Chondrocyte (in vitro differentiated cells): ENCODE data around the gene DGCR6. TPM values are rescaled to one million over a fixed set of nuclear protein-coding genes. Genes with fewer than 3 reads are reported as not detected.
"Not testable (repeated sequence)": the region's sequence is repeated elsewhere in the genome, so short reads cannot be mapped to it uniquely, and the experiment has no call there.

Experiments
- DNase-seq: peaks from one replicate; pipeline ENCODE4 v3.0.0; 2021; ENCODE audit warnings: mixed read lengths, low spot score
- H3K27ac Mint-ChIP-seq: one replicate; pipeline ENCODE4 v1.8.0; 2021; ENCODE audit warnings: mild to moderate bottlenecking, moderate library complexity, mixed read lengths; ENCODE audit not compliant: unreplicated experiment
- H3K27me3 Mint-ChIP-seq: 2 replicates; pipeline ENCODE4 v1.8.0; 2021; ENCODE audit warnings: low read depth, mixed read lengths
- H3K36me3 Mint-ChIP-seq: 2 replicates; pipeline ENCODE4 v1.8.0; 2021; ENCODE audit warnings: low read depth, mixed read lengths
- H3K4me1 Mint-ChIP-seq: 2 replicates; pipeline ENCODE4 v1.8.0; 2021; ENCODE audit warnings: low read depth, mild to moderate bottlenecking, mixed read lengths
- H3K4me3 Mint-ChIP-seq: one replicate; pipeline ENCODE4 v1.8.0; 2021; ENCODE audit warnings: mild to moderate bottlenecking, moderate library complexity, mixed read lengths; ENCODE audit not compliant: unreplicated experiment
- H3K9me3 Mint-ChIP-seq: 2 replicates; pipeline ENCODE4 v1.8.0; 2021; ENCODE audit warnings: low read depth, mixed read lengths
- long read RNA-seq: library from polyadenylated mRNA; stranded (forward); transcript quantifications from one replicate; pipeline ENCODE4 v2.0.0, GENCODE V29; 2021
- total RNA-seq: library from RNA; stranded (reverse); gene quantifications from 3 replicates; pipeline ENCODE4 v1.2.1, GENCODE V29; 2021
- TF ChIP-seq, protein P1 (sequence below): fragments of 200-600 bp; sonication (generic); IDR thresholded peaks from 2 replicates; pipeline ENCODE4 v1.5.0; 2021; ENCODE audit warnings: antibody characterized with exemption, mild to moderate bottlenecking, moderate library complexity

DGCR6 gene
- 5.1 to 7.1 TPM (median 5.4 TPM) in 3 replicates for total RNA-seq
- long read RNA-seq, partial matches to known transcripts = 1 of 7 reads
- long read RNA-seq, other reads (novel, unspliced or antisense) = 3 of 7 reads

DNA sequence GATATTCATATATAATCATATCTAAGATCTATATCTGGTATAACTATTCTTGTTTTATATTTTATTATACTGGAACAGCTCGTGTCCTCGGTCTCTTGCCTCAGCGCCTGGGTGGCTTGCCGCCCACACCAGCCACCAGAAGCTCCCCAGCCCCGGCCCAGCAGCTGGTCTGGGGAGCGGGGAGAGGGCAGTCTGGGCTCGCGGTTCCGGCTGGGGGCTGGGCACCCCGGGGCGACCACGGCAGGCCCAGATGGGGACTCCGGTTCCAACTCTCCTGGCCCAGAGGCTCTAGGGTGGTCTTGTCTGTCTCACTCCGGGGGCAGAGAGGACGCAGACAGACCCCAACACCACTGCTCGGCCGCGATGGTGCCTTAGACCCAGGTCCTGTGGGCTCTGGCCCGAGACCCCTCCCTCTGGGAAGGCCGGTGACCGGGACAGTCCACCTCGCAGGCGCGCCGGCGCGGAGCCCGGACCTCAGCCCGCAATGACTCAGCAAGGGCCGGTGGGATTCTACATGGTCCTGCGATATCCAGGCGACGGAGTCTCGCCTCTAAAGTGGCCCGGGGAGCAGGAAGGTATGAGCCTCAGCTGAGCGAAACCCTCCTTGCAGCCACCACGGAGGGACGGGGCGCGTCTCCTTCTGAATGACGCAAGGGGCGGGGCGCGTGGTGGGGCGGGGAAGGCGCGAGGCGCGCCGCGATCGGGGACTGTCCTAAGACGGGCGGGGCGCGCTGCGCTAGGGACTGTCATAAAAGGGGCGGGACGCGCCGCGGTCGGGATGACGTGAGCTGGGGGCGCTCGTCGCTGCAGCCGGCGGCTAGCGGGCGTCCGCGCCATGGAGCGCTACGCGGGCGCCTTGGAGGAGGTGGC lies at the start of gene DGCR6:
TSS of gene DGCR6 (plus strand) at position 781 of the 870 bp plus-strand sequence. CDS start at position 836, 55 bp downstream.
- Mint-ChIP-seq H3K27me3 (no peaks in the 10 kb centered on the region), H3K4me1 (no peaks in the 10 kb centered on the region), H3K9me3 (no peaks in the 10 kb centered on the region), H3K27ac (no peak within 1 kb of the TSS), H3K4me3 (no peak within 1 kb of the TSS), H3K36me3 (no peaks in the 10 kb centered on the region)
- TF ChIP-seq, protein P1, sequence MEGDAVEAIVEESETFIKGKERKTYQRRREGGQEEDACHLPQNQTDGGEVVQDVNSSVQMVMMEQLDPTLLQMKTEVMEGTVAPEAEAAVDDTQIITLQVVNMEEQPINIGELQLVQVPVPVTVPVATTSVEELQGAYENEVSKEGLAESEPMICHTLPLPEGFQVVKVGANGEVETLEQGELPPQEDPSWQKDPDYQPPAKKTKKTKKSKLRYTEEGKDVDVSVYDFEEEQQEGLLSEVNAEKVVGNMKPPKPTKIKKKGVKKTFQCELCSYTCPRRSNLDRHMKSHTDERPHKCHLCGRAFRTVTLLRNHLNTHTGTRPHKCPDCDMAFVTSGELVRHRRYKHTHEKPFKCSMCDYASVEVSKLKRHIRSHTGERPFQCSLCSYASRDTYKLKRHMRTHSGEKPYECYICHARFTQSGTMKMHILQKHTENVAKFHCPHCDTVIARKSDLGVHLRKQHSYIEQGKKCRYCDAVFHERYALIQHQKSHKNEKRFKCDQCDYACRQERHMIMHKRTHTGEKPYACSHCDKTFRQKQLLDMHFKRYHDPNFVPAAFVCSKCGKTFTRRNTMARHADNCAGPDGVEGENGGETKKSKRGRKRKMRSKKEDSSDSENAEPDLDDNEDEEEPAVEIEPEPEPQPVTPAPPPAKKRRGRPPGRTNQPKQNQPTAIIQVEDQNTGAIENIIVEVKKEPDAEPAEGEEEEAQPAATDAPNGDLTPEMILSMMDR = no peak
- no peak for DNase-seq

DNA sequence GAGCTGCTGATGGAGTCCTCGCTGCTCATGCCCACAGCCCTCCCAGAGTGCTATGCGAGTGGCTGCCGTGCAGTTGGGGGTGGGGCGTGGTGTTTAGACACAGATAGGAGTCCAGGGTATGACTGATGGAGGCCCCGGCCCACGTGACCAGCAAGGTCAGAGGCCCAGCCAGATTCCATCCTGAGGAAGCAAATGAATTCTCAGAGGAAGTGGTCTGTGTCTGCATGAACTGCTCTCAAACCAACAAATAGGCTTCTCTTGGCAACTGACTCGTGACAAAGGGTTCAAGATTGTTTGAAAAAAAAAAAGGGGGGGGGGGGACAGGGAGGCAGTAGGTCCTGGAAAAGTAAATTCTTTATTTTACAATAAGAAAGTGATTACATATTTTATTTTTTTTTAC lies 46.8 kb upstream of the DGCR6 start:
- H3K27me3 Mint-ChIP-seq, H3K36me3 Mint-ChIP-seq, H3K4me3 Mint-ChIP-seq, H3K27ac Mint-ChIP-seq, H3K4me1 Mint-ChIP-seq, DNase-seq, H3K9me3 Mint-ChIP-seq: not testable (repeated sequence)

DNA sequence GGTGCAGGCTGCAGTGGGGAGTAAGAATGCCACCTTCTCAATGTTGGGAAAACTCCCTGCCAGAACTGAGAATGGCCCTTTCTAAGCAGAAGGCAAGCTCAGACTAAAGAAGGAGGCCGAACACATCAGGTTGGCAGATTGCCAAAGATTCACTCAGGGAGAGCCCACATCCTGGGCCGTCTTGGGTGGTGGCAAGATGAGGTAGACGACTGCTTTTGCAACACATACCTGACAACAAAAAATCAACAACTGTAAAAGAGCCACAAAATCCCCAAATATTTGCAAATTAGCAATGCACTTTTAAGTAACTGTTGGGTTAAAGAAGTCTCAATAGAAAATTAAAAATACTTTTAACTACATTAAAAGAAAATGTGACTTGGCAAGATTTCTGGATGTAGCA lies 24.9 kb upstream of the DGCR6 start:
- H3K9me3 Mint-ChIP-seq, H3K36me3 Mint-ChIP-seq, H3K4me1 Mint-ChIP-seq, DNase-seq, H3K27ac Mint-ChIP-seq, H3K27me3 Mint-ChIP-seq, H3K4me3 Mint-ChIP-seq: not testable (repeated sequence)

DNA sequence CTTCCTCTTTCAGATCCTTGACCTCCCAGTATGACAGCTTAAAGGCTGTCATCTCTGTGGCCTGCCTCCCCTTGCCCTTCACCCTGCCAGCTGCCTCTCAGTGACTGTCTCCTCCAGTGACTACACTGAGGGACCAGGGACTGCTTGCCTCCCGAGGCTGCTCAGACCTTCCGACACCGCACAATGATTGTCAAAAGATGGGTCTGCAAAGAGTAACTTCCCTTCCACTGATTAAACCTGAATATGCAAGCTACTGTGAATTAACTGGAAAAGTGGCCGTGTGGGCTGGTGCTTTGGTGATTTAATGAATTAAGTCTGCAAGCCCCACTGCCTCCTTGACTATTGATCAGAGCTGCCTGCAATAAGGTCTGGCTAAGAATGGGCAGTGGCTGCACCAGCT lies 21.7 kb upstream of the DGCR6 start:
- not testable (repeated sequence) for H3K36me3 Mint-ChIP-seq, DNase-seq, H3K27me3 Mint-ChIP-seq, H3K27ac Mint-ChIP-seq, H3K4me3 Mint-ChIP-seq, H3K9me3 Mint-ChIP-seq, H3K4me1 Mint-ChIP-seq

DNA sequence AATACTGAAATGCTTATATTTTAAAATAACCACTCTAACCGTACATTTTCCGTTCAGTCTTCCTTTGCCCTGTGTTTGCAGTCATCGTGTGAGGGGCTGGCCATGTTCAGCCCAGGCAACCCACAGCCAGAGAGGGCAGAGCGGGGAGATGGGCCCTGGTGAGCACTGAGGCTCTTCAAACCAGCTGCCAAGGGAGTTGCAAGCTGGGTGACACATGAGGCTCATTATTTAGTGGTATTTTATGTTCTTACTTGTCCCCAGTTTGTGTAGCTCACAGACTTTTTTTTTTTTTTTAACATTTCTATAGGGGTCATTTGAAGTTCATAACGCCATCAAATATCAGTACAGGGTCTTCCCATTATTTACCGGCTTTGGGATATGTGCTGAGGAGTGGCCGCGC lies 18.0 kb upstream of the DGCR6 start:
- Mint-ChIP-seq H3K4me1 (no peaks in the 10 kb centered on the region), H3K4me3 (no peak overlapping the region), H3K36me3 (no peaks in the 10 kb centered on the region), H3K27me3 (no peaks in the 10 kb centered on the region), H3K9me3 (no peaks in the 10 kb centered on the region), H3K27ac (no peak overlapping the region)
- TF ChIP-seq, protein P1 = no peak
- no peak for DNase-seq

DNA sequence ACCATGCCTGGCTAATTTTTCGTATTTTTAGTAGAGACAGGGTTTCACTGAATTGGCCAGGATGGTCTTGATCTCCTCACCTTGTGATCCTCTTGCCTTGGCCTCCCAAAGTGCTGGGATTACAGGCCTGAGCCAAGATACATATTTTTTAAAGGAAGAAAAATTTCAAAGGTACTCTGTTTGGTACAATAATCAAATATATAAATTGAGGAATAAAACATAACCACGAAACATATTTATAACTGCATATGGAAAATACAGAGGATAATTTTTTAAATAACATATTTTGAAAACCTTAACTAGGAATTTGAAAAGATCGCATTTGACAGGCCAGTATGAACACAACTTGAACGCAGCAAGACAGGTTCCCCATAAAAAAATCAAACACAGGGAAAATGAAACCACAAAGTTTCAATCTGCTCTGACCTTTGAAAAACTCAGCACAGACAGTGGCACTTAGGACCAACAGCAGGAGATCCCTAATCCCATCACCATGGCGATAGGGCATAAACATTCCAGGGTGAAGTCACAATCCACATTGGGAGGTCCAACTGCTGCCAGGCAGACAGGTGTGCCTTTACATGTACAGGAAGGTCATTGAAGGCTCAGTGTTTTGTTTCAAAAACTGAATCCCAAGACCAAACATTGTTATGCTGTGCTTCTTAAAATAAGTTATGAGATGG lies 15.5 kb upstream of the DGCR6 start:
- not testable (repeated sequence) for H3K36me3 Mint-ChIP-seq, H3K27me3 Mint-ChIP-seq, DNase-seq, H3K4me1 Mint-ChIP-seq, H3K9me3 Mint-ChIP-seq, H3K27ac Mint-ChIP-seq, H3K4me3 Mint-ChIP-seq

DNA sequence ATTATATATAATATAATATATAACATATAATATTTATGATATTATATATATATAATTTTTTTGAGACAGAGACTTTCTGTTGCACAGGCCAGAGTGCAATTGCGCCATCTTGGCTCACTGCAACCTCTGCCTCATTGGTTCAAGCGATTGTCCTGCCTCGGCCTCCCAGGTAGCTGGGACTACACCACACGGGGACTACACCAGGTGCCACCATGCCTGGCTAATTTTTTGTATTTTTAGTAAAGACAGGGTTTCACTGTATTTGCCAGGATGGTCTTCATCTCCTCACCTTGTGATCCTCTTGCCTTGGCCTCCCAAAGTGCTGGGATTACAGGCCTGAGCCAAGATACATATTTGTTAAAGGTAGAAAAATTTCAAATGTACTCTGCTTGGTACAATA lies 12.3 kb upstream of the DGCR6 start:
- H3K4me3 Mint-ChIP-seq, H3K27ac Mint-ChIP-seq, H3K9me3 Mint-ChIP-seq, DNase-seq, H3K36me3 Mint-ChIP-seq, H3K4me1 Mint-ChIP-seq, H3K27me3 Mint-ChIP-seq: not testable (repeated sequence)

DNA sequence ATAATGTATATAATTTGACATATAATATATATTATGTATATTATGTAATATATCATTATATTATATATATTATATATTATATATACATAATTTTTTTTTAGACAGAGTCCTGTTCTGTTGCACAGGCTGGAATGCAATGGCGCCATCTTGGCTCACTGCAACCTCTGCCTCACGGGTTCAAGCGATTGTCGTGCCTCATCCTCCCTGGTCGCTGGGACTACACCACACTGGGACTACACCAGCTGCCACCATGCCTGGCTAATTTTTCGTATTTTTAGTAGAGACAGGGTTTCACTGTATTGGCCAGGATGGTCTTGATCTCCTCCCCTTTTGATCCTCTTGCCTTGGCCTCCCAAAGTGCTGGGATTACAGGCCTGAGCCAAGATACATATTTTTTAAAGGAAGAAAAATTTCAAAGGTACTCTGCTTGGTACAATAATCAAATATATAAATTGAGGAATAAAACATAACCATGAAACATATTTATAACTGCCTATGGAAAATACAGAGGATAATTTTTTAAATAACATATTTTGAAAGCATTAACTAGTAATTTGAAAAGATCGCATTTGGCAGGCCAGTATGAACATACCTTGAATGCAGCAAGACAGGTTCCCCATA lies 10.0 kb upstream of the DGCR6 start:
- H3K36me3 Mint-ChIP-seq, H3K27me3 Mint-ChIP-seq, H3K4me3 Mint-ChIP-seq, DNase-seq, H3K4me1 Mint-ChIP-seq, H3K9me3 Mint-ChIP-seq, H3K27ac Mint-ChIP-seq: not testable (repeated sequence)

DNA sequence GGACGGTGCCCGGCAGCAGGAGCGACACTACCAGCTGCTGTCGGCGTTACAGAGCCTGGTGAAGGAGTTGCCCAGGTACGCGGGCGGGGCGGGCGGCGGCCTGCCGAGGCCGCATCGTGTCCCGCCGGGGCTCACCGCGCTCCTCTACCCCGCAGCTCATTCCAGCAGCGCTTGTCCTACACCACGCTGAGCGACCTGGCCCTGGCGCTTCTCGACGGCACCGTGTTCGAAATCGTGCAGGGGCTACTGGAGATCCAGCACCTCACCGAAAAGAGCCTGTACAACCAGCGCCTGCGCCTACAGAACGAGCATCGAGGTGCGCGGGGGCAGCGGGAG lies 258 bp downstream of the DGCR6 start:
- H3K27me3 Mint-ChIP-seq, H3K4me3 Mint-ChIP-seq, H3K4me1 Mint-ChIP-seq, DNase-seq, H3K36me3 Mint-ChIP-seq, H3K9me3 Mint-ChIP-seq, H3K27ac Mint-ChIP-seq: not testable (repeated sequence)
